Middle frontal gyrus (tissue), 1 donor: Measurements from ENCODE around the gene ZBTB46.
"Not testable (repeated sequence)": the region's sequence is repeated elsewhere in the genome, so short reads cannot be mapped to it uniquely, and the experiment has no call there.

Experiments
- DNase-seq: peaks from one replicate; pipeline ENCODE4 v3.0.0-alpha.2; 2015; ENCODE audit warnings: low spot score; ENCODE audit errors: extremely low spot score

ZBTB46 gene

DNA sequence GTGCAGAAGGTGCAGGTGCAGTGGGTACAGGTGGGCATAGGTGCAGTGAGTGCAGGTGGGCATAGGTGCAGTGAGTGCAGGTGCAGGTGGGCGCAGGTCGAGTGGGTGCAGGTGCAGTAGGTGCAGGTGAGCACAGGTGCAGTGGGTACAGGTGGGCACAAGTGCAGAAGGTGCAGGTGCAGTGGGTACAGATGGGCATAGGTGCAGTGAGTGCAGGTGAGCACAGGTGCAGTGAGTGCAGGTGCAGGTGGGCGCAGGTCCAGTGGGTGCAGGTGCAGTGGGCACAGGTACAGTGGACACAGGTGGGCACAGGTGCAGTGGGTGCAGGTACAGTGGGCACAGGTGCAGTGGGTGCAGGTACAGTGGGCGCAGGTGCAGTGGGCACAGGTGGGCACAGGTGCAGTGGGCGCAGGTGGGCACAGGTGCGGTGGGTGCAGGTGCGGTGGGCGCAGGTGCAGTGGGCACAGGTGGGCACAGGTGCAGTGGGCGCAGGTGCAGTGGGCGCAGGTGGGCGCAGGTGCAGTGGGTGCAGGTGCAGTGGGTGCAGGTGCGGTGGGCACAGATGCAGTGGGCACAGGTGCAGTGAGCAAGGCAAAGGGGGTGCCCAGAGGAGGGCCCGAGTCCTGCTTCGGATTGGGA is 15.3 kb downstream of the ZBTB46 start:
- DNase-seq = no peak

- no peak for DNase-seq
These were observed 16.0 kb downstream of the ZBTB46 start for GRCh38 chr20:63814891-63815614.

DNA sequence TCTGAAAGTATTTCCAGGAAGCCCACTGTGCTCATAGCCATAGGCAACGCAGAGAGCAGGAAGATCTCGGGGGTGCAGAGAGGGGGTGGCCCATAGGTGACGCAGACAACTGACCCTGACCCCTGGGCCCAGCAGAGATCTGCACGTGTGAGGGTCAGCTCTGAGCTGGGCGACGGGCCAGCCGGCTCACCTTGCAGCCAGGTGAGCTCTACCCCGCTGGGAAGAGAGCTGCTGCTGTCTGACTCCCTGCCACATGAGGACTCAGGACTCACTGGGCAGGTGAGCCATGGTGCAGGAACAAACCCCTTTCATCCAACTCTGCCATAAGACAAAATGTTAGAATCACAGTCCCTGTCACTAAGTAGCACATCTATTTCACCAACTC is 19.6 kb downstream of the ZBTB46 start:
- DNase-seq = no peak

DNA sequence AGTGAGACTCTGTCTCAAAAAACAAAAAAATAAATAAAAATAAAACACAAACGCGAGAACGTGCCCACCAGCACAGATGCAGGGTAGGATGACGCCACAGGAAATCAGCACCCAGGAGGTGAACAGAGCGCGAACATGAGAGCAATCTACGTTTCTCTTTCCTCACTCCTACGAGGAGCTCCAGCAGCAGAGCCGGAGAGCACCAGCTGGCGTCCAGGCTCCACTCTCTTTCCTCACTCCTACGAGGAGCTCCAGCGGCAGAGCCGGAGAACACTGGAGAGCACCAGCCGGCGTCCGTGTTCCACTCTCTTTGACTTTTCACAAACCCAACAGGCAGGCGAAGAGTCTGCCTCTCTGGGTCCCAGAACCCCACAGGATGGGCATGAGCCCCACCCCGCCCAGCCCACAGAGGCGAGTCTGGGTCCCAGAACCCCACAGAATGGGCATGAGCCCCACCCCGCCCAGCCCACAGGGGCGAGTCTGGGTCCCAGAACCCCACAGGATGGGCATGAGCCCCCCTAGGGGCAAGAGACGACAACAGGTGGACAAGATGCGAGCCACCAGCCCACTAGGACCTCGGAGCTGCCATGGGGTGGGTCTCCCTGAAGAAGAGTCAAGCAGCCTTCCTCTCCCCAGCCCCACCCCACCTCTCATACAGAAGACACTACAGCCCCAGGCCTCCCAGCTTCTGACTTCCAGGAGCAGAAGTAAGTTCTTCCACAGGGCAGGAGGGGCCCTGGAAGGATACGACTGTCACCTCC is 20.2 kb downstream of the ZBTB46 start:
- DNase-seq = no peak

DNA sequence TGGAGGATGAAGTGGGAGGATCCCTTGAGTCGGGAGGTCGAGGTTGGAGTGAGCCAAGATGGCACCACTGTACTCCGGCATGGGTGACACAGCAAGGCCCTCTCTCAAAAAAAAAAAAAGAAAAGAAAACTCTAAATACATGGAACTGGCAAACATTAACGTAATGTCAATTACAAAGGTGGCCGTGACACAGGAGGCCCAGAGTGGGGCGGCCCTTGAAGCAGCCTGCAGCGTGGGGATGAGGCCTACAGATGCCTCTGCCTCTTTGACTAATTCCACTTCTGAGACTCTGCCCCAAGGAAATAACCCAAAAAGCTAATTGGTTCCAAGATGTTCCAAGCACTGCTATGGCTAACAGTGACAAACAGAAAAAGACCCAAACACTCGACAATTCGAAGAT is 21.2 kb downstream of the ZBTB46 start:
- no peak for DNase-seq

GRCh38 chr20:63808964-63809674 is 21.9 kb downstream of the ZBTB46 start:
- no peak for DNase-seq

- DNase-seq = no peak
These were observed 22.8 kb downstream of the ZBTB46 start for GRCh38 chr20:63808145-63808724.

GRCh38 chr20:63807654-63808053 is 23.4 kb downstream of the ZBTB46 start:
- no peak for DNase-seq

- DNase-seq = no peak
These were observed 26.8 kb downstream of the ZBTB46 start for GRCh38 chr20:63804308-63804636.

GRCh38 chr20:63802469-63803240 is 28.4 kb downstream of the ZBTB46 start:
- DNase-seq = no peak

DNA sequence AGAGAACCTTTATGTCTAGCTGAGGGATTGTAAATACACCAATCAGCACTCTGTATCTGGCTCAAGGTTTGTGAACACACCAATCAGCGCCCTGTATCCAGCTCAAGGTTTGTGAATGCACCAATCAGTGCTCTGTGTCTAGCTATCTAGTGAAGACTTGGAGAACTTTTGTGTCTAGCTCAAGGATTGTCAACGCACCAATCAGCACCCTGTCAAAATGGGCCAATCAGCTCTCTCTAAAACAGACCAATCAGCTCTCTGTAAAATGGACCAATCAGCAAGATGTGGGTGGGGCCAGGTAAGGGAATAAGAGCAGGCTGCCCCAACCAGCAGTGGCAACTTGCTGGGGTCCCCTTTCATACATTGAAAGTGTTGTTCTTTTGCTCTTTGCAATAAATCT is 29.9 kb downstream of the ZBTB46 start:
- DNase-seq = not testable (repeated sequence)

GRCh38 chr20:63800411-63800810 is 30.7 kb downstream of the ZBTB46 start:
- DNase-seq = not testable (repeated sequence)

DNA sequence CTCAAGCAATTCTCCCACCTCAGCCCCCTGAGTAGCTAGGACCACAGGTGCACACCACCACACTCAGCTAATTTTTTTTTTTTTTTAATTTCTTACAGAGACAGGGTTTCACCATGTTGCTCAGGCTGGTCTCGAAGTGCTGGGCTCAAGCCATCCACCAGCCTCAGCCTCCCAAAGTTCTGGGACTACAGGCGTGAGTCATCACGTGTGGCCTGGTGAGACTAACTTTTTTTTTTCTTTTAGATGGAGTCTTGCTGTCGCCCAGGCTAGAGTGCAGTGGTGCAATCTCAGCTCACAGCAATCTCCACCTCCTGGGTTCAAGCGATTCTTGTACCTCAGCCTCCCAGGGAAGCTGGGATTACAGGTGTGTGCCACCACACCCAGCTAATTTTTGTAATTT is 31.9 kb downstream of the ZBTB46 start:
- not testable (repeated sequence) for DNase-seq

DNA sequence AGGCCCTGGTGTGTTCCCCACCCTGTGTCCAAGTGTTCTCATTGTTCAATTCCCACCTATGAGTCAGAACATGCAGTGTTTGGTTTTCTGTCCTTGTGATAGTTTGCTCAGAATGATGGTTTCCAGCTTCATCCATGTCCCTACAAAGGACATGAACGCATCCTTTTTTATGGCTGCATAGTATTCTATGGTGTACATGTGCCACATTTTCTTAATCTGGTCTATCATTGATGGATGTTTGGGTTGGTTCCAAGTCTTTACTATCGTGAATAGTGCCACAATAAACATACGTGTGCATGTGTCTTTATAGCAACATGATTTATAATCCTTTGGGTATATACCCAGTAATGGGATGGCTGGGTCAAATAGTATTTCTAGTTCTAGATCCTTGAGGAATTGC is 33.9 kb downstream of the ZBTB46 start:
- not testable (repeated sequence) for DNase-seq

- DNase-seq = no peak
These were observed 35.8 kb downstream of the ZBTB46 start for GRCh38 chr20:63795178-63795830.

- DNase-seq = no peak
These were observed 36.5 kb downstream of the ZBTB46 start for GRCh38 chr20:63794614-63795013.

- no peak for DNase-seq
These were observed 38.2 kb downstream of the ZBTB46 start for GRCh38 chr20:63792866-63793265.

DNA sequence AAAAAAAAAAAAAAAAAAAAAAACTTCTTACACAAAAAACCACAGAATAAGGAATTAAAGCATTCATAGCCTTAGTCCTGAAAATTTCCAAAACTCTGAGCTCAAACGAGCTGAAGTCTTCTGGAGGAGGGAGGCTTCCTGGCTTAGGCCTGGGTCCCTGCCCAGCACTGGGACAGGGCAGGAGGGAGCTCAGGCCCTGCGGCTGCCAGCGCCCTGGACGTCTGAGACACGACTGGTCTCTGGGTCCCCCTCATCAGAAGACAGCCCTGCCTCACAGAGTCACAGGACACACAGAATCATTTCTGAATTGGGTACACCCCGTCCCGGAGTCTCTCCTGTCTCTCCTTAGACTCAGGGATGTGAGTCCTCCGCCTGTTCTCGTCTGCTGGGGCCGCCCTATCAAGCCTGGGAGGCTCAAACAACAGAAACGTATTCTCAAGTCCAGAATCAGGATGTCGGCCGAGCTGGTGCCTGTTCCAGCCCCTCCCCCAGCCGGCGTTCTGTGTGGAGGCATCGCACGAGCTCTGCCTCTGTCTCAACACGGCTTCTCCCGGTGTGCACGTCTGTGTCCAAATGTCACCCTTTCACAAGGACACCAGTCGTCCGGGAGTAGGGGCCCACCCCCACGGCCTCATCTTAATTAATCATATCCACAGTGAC is 39.4 kb downstream of the ZBTB46 start:
- no peak for DNase-seq

GRCh38 chr20:63790572-63791168 is 40.4 kb downstream of the ZBTB46 start:
- no peak for DNase-seq
